NCI-H1105 (cell line): ENCODE data around the gene MPST.
A peak's percentile ranks its signal among the peaks of the same experiment; 100 is the strongest.
"Not testable (repeated sequence)": the region's sequence is repeated elsewhere in the genome, so short reads cannot be mapped to it uniquely, and the experiment has no call there.

ENCODE experiments used
- DNase-seq: peaks from one replicate; lab custom pipeline; 2025; lab: John Stamatoyannopoulos, UW

The MPST gene

DNA sequence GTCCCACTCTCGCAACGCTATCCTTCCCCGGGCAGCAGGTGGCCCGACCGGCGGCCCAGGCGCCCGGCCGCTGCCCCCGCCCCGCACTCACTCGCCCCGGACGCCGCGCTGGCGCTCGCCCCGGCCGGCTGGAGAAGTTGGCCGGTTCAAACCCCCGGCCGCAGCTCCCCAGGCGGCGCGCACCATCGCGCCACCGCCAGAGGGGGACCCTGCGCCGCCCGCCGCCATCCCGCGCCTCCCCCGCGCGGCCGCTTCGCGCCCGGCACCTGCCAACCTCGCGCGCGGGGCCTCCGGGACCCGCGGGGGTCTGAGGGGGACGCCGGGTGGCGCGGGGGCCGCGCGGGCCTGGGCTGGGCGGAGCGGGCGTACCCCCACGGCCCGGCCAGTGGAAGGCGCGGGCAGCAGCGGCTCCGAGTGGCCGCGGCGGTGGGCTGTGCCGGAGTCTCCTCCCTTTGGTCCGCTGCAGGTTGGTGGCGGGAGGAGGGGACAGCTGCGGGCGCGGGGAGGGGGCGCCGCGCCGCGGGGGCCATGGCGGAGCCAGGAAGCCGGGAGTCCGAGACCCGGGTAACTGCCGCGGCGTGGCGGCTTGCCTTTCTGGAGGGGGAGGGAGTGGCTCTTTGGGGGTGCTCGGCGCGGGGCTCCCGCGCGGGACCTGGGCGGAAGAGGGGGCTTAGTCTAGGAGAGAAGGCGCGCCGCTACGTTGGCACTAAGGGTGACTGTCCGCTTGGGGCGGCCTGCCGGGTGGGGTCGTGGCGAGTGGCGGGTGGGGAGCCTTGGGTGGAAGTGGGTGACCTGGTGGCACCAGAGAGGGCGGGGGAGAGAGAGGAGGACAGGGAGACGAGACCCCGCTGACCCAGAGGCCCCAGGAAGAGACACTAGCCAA, at the start of gene MPST, which contains the start of gene TST:
Gene MPST, plus strand, starts transcription at position 434 of the 883 bp plus-strand sequence. Its CDS starts 95 bp downstream, at position 529.
Gene TST, minus strand, starts transcription at position 139 of the 883 bp plus-strand sequence. CDS start 715 bp downstream, outside the sequence.
- DNase-seq = peak; percentile 43

DNA sequence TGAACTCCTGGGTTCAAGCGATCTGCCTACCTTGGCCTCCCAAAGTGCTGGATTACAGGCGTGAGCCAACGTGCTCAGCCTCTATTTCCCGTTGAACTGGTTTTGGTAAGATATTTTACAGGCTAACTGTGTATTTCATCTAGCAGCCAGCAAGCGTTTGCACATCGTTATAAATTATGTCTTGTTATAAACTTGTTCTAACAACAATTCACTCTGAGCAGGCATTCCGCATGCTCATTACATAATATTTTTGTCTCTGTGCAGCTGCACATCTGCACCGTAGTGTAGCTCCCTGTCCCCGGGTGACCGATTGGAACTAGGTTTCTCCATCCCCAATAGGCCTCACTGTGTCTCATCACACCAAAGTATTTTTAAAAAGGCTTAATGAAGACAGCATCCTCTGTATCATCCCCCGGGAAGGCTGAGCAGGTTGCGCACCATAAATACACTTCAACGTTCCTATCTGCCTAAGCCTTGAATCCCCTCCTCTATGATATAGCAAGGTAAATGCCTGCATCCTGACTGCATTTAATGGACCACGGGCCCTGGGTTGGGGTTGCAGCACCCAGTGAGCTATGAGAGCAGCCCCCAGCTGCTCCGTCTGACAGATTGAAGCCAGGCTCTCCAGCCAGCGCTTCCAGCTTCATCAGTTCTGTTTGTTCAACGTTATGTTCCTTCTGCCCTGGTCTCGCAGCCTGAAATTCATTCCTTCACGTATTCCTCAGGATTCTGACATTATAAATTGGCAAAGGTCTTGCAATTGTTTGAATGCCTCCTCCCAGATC, 48.0 kb upstream of the MPST start:
- no peak for DNase-seq

DNA sequence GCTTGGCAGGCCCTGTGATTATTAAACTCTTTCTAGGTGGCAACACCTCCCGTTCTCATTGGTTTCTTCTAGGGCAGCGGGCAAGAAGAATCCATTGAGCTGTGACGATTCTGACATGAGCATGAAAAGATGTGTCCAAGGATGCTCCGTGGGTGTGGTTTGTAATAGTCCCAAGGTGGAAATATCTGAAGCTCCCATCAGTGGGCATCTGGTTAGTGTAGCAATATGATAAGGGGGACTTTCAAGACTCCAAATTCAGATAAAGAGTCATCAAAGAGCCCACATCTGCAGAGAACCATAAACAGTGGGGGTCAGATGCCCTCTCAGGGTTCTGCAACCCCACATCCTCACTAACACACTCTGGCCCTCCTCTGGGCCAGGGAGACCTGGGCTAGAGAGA, 42.9 kb upstream of the MPST start:
- no peak for DNase-seq

DNA sequence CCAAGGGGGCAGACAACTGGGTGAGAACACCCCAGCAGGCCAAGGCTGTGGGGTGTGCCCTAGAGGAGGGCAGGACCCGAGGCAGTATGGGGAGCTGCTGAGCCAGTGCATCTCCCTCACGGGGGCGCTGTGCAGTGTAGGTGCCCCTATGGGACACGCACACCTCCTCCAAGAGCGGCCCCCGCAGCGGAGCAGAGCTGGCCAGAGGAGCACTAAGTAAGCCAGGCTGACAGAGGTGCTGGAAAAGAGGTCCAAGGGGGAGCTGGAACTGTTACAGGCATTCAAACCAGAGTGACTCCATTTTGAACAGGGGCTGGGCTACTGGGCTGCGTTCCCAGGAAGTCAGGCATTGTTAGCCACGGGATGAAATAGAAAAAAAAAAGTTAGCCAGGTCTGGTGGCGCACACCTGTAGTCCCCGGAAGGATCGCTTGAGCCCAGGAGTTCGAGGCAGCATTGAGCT, 42.1 kb upstream of the MPST start:
- DNase-seq = no peak

DNA sequence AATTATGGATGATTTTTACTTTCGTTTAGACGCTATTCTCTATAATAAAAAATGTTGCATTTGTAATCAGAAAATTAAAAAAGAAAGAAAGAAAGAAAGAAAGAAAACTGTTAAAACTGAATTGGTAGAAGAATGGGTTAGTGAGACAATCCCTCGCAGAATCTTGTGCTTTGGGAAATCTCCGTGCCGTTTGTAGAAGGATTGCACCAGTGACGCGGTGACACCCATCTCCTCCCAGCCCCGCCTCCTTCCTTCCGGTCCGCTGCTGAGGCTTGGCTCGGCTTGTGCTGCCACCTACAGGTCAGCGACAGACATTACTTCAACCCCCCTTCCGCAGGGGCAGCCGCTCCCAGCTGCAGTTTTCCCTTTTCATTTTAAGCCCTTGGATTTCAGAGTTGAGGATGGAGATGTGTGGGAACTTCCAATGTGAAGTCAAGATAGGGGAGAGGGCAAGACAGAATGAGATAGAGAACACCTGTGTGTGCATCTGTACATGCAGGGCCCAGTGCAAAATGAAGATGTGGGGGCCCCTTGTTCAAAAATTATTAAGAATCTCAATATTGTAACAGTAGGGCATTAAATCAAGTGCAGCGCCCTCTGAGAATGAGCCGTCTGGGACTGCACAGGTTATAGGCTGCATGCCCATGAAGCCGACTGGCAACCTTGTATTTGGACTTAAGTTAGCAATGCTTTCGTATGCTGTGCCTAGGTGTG, 41.4 kb upstream of the MPST start:
- peak; percentile 52 for DNase-seq

DNA sequence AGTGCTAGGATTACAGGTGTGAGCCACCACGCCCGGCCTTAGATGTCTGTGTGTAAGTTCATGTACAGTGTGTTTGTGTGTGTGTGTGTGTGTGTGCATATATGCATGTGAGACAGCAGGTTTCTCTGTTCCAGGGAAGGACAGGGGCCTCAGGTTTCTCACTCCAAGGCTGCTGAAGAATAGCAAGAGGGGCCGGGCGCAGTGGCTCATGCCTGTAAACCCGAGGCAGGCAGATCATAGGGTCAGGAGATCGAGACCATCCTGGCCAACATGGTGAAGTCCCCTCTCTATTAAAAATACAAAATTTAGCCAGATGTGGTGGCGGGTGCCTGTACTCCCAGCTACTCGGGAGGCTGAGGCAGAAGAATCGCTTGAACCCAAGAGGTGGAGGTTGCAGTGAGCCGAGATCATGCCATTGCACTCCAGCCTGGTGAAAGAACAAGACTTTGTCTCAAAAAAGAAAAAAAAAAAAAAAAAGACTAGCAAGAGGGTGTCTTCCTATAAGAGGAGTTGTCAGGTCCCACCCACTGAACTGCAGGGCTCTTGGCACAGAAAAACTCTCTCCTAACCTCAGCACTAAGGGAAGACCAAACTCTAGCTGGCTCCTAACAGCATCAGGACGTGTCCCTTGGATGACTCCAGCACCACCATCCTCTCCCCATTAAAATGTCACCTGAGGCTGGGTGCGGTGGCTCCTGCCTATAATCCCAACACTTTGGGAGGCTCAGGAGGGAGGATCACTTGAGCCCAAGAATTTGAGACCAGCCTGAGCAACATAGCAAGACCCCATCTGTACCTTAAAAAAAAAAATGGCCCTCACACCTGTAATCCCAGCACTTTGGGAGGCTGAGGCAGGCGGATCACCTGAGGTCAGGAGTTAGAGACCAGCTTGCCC, 40.3 kb upstream of the MPST start:
- no peak for DNase-seq

DNA sequence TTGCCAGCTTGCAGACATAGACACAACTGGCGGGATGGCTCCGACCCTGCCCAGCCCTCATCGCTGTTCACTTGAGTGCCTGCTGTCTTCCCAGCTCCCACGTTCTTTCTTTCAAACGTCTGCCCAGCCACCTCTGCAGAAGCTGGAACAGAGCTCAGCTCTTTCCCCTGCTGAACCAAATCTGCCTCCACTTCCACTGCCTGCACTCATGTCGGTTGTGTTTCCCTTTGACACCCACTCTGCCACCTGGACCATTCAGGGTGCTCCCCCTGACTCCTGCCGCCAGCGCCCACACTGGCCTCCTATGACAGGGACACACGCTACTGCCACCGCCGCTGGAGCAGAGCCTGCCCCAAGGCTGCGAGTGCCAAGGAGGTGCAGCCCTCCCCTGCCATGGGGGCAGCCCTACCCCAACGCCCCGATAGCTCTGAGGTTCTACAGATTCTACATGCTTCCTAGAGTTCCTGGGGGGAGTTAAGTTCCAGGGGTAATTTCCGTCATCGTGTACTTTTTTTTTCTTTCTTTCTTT, 38.2 kb upstream of the MPST start:
- no peak for DNase-seq

DNA sequence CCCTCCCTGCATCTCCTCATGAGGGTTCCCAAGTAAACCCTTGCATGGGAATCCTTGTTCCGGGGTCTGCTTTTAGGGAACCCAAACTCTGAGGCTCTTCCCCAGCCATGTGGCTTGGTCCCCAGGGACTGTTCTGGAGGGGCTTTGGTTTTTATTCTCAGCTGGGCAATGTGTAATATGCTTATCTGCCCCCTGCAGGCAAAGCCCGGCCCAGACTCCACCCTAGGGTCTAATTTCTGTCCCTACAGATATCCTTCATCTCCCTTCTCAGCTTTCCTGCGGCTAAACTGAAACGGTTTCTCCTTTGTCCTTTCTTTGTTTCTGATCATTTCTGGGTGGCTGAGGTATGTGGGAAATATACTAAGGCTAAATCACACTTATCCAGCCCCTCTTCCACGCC, 37.4 kb upstream of the MPST start:
- DNase-seq = no peak

DNA sequence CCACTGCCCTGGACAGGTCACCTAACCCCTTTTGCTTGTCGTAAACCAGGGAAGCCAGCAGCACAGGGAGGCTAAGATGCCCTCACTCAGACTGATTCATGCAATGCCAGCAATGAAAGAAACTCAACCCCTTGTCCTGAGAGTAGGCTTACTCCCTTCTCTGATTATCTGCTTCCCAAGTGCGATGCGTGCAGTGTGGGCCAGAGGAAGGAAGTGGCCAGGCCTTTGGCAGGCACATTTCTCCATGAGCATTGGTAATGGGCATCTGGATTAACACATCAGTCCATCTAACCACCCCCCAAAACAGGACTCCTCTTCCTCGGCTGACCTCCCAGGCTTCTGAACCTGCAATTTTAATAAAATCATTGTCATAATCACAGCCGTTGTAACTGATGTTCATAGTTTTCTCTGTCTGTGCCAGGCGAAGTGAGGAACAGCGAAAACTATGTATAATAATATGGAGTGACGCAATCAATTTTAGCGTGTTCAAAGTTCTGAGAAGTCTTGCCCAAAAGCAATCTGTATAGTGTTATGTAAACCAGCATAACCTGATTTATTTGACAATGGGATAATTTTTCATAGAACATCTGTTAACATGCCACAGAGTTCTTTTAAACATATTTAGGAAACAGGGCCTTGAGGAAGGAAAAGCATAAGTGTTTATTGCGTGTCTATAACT, 34.2 kb upstream of the MPST start:
- DNase-seq = no peak

DNA sequence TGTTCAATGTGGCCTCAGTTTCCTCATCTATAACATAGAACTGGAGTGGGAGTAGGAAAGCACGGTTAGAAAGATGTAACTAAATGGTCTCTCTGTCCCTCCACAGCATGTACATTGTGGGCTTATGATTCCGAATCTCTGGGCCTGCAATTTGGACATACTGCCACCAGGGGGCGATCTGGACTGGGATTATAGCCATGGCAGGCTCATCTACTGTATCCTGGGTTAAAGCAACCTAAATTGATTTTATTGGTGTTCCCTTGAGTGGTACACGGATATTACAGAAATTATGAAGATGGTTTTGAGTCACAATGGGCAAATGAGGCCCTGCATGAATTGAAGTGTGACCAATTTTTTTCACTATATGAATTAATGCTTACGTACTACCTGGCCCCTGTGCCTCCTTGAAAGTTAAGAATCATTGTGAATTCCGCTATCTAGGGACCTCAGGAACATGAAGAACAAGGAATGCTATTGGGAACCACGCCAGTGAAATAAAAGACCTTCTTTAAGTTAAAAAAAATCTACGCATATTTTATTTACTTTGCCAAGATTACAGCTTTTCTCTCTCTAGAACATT, 33.2 kb upstream of the MPST start:
- no peak for DNase-seq

DNA sequence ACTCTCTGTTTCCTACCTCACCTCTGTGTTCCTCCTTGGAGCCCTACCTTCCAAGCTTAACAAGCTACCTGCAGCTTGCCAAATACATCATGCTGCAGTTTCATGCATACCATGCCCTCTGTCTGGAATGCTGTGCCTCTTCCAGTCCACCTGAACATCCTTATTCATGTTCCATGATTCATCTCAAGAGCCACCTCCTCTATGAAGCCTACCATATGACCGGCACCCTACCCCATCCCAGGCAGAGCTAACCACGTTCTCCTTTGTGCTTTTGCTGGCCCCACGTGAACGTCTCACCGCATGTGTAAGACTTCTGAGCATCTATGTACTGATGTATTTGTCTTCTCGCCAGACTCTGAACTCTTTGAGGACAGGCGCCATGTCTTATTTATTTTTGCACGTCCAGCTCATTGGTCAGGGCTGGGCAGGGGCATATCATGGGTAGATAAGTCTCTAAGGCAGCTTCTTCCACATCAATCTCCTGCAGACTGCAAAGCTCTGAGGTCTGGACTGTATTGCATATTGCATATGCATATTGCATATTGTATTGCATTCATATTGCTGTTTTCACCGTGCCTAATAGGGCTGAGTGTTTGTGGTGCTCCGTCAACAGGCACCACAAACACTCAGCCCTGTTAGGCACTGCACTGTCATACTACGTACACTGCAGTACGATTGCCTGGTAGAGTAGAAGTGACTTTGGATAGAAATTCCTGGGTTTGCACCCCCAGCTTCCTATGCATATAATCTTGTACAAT, 31.3 kb upstream of the MPST start:
- DNase-seq = no peak

DNA sequence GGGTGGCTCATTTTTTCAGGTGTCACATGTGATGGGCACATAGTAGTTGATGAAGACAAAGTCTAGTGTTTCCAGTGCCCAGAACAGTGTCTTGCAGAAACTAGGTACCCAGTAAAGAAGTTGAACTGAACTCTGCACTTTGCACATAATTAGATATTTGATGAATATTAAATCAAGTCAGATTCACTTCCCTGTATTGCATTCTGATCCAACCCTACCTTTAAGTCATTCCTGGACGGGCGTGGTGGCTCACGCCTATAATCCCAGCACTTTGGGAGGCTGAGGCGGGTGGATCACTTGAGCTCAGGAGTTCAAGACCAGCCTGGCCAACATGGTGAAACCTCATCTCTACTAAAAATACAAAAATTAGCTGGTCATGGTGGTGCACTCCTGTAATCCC, 30.5 kb upstream of the MPST start:
- not testable (repeated sequence) for DNase-seq

DNA sequence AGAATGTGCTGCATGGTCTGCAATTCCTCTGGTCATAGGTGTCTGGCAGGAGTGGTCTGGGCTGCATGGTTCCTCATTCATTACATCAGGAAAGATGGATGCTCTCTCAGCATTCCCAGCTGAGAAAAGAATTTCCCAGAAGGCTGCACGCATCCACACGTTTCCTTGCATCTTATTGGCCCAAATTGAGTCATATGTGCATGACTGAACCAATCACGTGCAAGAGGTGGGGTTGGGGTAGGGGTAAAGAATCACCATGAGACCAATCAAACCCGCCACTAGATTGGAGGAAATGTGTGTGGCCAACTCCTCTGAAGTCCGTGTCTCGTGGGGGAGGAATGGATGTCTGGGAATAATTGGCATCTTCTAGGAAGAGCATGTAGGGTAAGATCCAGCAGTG, 29.1 kb upstream of the MPST start:
- no peak for DNase-seq

DNA sequence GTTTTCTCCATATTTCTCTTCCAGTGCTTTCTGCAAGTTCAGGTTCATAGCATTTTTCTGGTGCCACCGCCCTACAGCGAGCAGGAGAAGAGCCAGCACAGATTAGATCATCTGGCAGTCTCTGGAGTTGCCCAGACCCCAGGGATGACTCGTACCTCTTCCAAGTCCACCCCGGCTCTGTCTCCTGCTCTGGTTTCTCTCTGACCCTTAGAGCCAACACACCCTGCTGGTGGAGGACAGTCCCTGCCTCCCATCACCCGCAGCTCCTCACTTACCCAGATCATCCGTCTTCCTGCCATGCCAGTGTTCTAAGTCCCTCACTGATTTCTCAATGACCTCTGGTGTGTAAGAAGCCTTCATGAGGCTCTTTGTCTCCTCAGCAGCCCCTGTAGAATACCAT, 28.3 kb upstream of the MPST start:
- no peak for DNase-seq

DNA sequence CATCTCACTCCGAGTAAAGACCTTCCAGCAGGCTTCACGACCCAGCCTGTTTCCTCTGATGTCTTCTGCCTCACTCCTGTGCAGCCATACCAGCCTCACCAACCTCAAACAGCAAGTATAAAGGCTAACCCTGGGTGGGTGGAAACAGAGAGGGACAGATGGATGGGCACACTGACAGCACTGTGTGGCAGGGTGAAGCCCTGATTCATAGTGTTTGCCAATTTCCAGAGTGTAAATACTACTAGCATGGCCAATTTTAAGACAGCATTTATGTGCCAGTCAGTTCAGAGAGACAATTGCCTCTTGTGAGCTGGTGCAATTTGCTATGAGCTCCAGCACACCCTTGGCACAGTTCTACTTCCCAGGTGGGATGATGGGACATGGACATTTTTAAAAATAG, 21.8 kb upstream of the MPST start:
- no peak for DNase-seq

DNA sequence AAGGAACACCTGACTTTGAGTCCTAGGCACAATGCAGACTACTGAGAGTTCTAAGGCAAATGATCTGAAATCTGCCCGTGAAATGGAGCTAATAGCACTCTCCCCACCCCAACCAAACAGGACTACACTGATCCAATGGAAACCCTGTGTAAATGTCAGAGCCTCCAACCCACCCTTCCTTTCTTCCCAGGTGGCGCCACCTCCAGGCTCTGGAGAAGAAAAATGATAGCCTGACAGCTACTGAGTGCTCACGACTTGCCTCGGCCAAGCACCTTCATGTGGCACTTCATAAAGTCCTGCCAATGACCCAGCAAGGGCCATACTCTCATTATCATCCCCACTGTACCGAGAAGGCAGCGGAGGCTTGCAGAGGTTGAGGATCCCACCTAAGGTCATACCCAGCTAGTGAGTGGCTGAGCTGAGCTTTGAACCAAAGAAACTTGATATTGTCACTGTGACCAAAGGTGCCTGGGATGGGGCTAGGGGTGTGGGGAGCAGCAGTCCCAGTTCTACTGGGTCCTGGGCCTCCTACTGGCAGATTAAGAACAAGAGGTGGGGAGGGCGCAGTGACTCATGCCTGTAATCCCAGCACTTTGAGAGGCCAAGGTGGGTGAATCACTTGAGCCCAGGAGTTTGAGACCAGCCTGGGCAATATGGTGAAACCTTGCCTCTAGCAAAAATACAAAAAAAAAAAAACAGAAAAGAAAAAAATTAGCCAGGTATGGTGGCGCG, 20.8 kb upstream of the MPST start:
- no peak for DNase-seq

DNA sequence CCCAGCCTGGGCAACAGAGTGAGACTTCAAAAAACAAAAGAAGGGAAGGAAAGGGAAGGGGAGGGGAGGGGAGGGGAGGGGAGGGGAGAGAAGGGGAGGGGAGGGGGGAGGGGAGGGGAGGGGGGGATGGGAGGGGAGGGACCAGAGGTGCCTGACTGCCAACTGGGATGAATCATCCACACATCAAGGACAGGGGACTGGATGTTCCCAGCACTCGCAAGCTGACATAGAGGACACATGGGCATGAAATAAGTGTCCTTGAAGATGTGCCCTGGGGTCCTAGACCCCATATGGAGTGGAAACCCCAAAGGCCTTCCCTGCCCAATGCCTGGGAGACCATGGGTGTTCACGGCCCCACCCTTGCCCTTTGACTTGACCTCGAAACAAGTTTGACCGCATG, 20.1 kb upstream of the MPST start:
- DNase-seq = no peak

DNA sequence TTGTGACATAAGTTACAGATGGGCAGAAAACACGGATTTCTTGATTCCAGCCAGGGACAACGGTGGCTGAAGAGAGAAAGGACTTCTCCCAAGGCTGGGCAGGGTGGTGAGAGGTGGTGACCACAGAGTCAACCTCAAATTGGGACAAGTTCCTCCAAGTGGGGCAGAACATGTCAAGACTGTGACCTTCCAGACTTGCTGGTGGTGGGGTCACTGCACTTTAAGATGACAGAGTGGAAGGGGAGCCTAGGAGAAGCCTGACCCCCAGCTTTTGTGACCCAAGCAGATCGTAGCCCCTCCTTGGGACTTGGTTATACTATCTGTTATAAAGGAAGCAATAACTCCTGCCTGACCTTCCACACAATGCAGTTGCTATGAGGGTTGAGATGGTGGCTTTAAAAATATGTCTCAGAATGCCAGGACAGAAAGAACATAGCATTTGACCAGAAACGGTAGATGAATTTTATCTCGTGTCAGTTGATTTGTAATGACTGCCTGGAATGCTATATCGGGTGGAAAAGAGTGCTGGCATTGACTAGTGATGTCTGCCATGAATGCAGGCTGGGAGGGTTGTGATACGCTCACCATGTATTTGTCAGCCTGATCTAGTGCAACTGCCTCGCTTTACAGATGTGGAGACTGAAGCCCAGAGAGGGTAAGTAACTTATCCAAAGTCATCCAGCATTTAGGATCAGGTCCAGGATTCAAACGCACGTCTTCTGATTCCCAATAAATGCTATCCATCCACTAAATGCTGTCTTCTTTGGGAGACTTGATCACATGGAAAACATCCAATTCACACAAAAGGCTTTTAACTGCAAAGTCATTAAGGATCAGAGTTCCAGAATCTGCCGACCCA, 18.6 kb upstream of the MPST start:
- no peak for DNase-seq
